NCI-H524 (cell line): Measurements from ENCODE around the gene MYH13.

ENCODE experiments used
- DNase-seq, 2 experiments: peaks; one replicate each; lab custom pipeline; 2025; lab: John Stamatoyannopoulos, UW

The MYH13 gene

GRCh38 chr17:10372906-10373305, at the start of gene MYH13:
Gene MYH13, minus strand, starts transcription at chr17:10373006. Its CDS starts 8,476 bp downstream, at chr17:10364530.
- DNase-seq: no peak

- DNase-seq: no peak
Observed at GRCh38 chr17:10421900-10422542, 49.2 kb upstream of the MYH13 start, which contains the start of gene MYH8. Gene MYH8, minus strand, starts transcription at chr17:10421950. Its CDS starts 1,723 bp downstream, at chr17:10420227.

- DNase-seq: no peak
Observed at GRCh38 chr17:10421211-10421610, 48.4 kb upstream of the MYH13 start.

- DNase-seq: no peak
Observed at GRCh38 chr17:10420811-10421210, 48.0 kb upstream of the MYH13 start.

GRCh38 chr17:10417431-10417830, 44.6 kb upstream of the MYH13 start:
- DNase-seq: no peak

GRCh38 chr17:10415161-10415560, 42.4 kb upstream of the MYH13 start:
- no peak for DNase-seq

- DNase-seq: no peak
Observed at GRCh38 chr17:10403589-10403988, 30.8 kb upstream of the MYH13 start.

- DNase-seq: no peak
Observed at GRCh38 chr17:10398352-10398751, 25.5 kb upstream of the MYH13 start.

GRCh38 chr17:10396524-10397163, 23.8 kb upstream of the MYH13 start:
- DNase-seq: no peak

- peak; percentile 84 to 96 for DNase-seq
Observed at GRCh38 chr17:10394201-10394887, 21.5 kb upstream of the MYH13 start.

- DNase-seq: peak in 1 of 2 experiments; percentile 48
Observed at GRCh38 chr17:10392880-10393279, 20.1 kb upstream of the MYH13 start.

- no peak for DNase-seq
Observed at GRCh38 chr17:10385871-10386270, 13.1 kb upstream of the MYH13 start.

GRCh38 chr17:10384175-10384574, 11.4 kb upstream of the MYH13 start:
- peak; percentile 79 to 95 for DNase-seq

GRCh38 chr17:10380631-10381408, 8.0 kb upstream of the MYH13 start:
- no peak for DNase-seq

- no peak for DNase-seq
Observed at GRCh38 chr17:10370016-10370608, 2.7 kb downstream of the MYH13 start.

GRCh38 chr17:10369239-10369638, 3.6 kb downstream of the MYH13 start:
- no peak for DNase-seq

GRCh38 chr17:10368561-10368960, 4.2 kb downstream of the MYH13 start:
- DNase-seq: no peak

GRCh38 chr17:10360578-10360977, 12.2 kb downstream of the MYH13 start:
- no peak for DNase-seq

GRCh38 chr17:10357768-10358167, 15.0 kb downstream of the MYH13 start:
- DNase-seq: no peak

GRCh38 chr17:10354651-10355050, 18.2 kb downstream of the MYH13 start:
- DNase-seq: no peak

GRCh38 chr17:10352893-10353292, 19.9 kb downstream of the MYH13 start:
- no peak for DNase-seq

GRCh38 chr17:10349403-10349802, 23.4 kb downstream of the MYH13 start:
- DNase-seq: peak in 1 of 2 experiments; percentile 9
